GM23338 (cell line): Measurements from ENCODE around the gene NRIP1.

Source experiments
- CREB1 ChIP-seq: fragments of 250-450 bp; sonication (Bioruptor Pico); IDR thresholded peaks from 2 replicates; pipeline ENCODE4 v1.5.0; 2020; ENCODE audit warnings: low read depth, mild to moderate bottlenecking, moderate library complexity
- EZH2 ChIP-seq: fragments of 200-600 bp; sonication (generic); IDR thresholded peaks from one replicate; pipeline ENCODE4 v1.8.0; 2017; ENCODE audit warnings: antibody characterized with exemption, mild to moderate bottlenecking, low read depth; ENCODE audit not compliant: unreplicated experiment
- EZH2phosphoT487 ChIP-seq: fragments of 200-600 bp; sonication (generic); IDR thresholded peaks from one replicate; pipeline ENCODE4 v1.8.1; 2018; ENCODE audit warnings: antibody characterized with exemption; ENCODE audit not compliant: unreplicated experiment
- NANOG ChIP-seq: IDR thresholded peaks from 2 replicates; pipeline ENCODE4 v1.6.1; 2016; ENCODE audit warnings: antibody characterized with exemption, borderline replicate concordance
- POLR2AphosphoS5 ChIP-seq: IDR thresholded peaks from 2 replicates; pipeline ENCODE4 v1.6.1; 2016; ENCODE audit warnings: antibody characterized with exemption, low read depth
- ZNF331 ChIP-seq: fragments of 250-450 bp; sonication (Bioruptor Pico); IDR thresholded peaks from 2 replicates; pipeline ENCODE4 v1.5.0; 2020; ENCODE audit warnings: low read depth, mild to moderate bottlenecking, moderate library complexity
- TF ChIP-seq, protein P1 (sequence below), 2 experiments: fragments of 200-600 bp in 1 of 2; sonication (generic) in 1 of 2; conservative IDR thresholded peaks; 2 replicates each; pipeline versions ENCODE4 v1.5.1 to v1.6.1; 2016 to 2017; ENCODE audit warnings: antibody characterized with exemption in 2 of 2, low read depth in 2 of 2, mild to moderate bottlenecking in 2 of 2, moderate library complexity in 1 of 2
- TF ChIP-seq, protein P2 (sequence below): IDR thresholded peaks from one replicate; pipeline ENCODE4 v1.6.1; 2018; ENCODE audit warnings: antibody characterized with exemption; ENCODE audit not compliant: unreplicated experiment
- TF ChIP-seq, protein P3 (sequence below): IDR thresholded peaks from 2 replicates; pipeline ENCODE4 v1.6.1; 2016; ENCODE audit warnings: antibody characterized with exemption

DNA sequence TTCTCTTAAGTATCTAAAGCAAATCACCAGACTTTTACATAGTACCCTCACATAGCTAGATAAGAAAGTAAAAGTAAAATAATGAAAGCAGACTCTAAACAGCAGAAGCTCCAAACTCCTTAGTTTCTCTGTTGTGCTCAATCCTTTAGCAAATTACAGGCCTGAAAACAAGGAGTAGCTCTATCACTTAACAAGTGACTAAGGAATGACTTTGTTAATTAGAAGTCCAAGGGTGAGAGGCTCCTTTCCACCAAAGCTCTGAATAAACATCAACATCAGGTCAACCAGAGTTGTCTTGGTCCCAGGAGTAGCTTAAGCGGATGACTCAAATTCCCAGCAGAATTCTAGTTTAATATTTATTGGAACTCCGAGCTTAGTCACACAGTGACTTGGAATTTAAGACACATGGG is 5.9 kb downstream of the NRIP1 start:
- TF ChIP-seq EZH2phosphoT487 (no peak), EZH2 (no peak), CREB1 (CRISPR knock-in tag) (no peak), POLR2AphosphoS5 (no peak), NANOG (no peak), ZNF331 (CRISPR knock-in tag) (no peak)
- TF ChIP-seq, protein P1, sequence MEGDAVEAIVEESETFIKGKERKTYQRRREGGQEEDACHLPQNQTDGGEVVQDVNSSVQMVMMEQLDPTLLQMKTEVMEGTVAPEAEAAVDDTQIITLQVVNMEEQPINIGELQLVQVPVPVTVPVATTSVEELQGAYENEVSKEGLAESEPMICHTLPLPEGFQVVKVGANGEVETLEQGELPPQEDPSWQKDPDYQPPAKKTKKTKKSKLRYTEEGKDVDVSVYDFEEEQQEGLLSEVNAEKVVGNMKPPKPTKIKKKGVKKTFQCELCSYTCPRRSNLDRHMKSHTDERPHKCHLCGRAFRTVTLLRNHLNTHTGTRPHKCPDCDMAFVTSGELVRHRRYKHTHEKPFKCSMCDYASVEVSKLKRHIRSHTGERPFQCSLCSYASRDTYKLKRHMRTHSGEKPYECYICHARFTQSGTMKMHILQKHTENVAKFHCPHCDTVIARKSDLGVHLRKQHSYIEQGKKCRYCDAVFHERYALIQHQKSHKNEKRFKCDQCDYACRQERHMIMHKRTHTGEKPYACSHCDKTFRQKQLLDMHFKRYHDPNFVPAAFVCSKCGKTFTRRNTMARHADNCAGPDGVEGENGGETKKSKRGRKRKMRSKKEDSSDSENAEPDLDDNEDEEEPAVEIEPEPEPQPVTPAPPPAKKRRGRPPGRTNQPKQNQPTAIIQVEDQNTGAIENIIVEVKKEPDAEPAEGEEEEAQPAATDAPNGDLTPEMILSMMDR (conservative IDR thresholded peaks at IDR 0.05; ENCODE audit: low read depth in 2 of 2): no peak
- TF ChIP-seq, protein P2, sequence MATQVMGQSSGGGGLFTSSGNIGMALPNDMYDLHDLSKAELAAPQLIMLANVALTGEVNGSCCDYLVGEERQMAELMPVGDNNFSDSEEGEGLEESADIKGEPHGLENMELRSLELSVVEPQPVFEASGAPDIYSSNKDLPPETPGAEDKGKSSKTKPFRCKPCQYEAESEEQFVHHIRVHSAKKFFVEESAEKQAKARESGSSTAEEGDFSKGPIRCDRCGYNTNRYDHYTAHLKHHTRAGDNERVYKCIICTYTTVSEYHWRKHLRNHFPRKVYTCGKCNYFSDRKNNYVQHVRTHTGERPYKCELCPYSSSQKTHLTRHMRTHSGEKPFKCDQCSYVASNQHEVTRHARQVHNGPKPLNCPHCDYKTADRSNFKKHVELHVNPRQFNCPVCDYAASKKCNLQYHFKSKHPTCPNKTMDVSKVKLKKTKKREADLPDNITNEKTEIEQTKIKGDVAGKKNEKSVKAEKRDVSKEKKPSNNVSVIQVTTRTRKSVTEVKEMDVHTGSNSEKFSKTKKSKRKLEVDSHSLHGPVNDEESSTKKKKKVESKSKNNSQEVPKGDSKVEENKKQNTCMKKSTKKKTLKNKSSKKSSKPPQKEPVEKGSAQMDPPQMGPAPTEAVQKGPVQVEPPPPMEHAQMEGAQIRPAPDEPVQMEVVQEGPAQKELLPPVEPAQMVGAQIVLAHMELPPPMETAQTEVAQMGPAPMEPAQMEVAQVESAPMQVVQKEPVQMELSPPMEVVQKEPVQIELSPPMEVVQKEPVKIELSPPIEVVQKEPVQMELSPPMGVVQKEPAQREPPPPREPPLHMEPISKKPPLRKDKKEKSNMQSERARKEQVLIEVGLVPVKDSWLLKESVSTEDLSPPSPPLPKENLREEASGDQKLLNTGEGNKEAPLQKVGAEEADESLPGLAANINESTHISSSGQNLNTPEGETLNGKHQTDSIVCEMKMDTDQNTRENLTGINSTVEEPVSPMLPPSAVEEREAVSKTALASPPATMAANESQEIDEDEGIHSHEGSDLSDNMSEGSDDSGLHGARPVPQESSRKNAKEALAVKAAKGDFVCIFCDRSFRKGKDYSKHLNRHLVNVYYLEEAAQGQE: no peak
- TF ChIP-seq, protein P3, sequence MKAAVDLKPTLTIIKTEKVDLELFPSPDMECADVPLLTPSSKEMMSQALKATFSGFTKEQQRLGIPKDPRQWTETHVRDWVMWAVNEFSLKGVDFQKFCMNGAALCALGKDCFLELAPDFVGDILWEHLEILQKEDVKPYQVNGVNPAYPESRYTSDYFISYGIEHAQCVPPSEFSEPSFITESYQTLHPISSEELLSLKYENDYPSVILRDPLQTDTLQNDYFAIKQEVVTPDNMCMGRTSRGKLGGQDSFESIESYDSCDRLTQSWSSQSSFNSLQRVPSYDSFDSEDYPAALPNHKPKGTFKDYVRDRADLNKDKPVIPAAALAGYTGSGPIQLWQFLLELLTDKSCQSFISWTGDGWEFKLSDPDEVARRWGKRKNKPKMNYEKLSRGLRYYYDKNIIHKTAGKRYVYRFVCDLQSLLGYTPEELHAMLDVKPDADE: no peak
